ENCODE data around the gene MACROD1. TPM values are rescaled to one million over a fixed set of nuclear protein-coding genes. Genes with fewer than 3 reads are reported as not detected.
A peak's percentile ranks its signal among the peaks of the same experiment; 100 is the strongest.
"Not testable (repeated sequence)": the region's sequence is repeated elsewhere in the genome, so short reads cannot be mapped to it uniquely, and the experiment has no call there.

The MACROD1 gene
- total RNA-seq, 1 donor from 2014 or later, result 22.9 TPM

GRCh38 chr11:63993100-63993499 lies 172.8 kb downstream of the MACROD1 start:
- ATAC-seq, result no peak

GRCh38 chr11:63991558-63991957 lies 174.4 kb downstream of the MACROD1 start:
- no peak for ATAC-seq

GRCh38 chr11:63986932-63987513 lies 178.9 kb downstream of the MACROD1 start:
- ATAC-seq, result no peak

GRCh38 chr11:63986156-63986931 lies 179.6 kb downstream of the MACROD1 start, which contains the start of gene OTUB1:
Gene OTUB1 (plus strand): TSS chr11:63986438. CDS start chr11:63986457, 19 bp downstream.
- peak; percentile 93 for ATAC-seq

GRCh38 chr11:63985812-63986155 lies 180.1 kb downstream of the MACROD1 start:
- ATAC-seq, result peak; percentile 38

GRCh38 chr11:63979426-63979825 lies 186.5 kb downstream of the MACROD1 start:
- no peak for ATAC-seq

- no peak for ATAC-seq
These were observed 187.2 kb downstream of the MACROD1 start for GRCh38 chr11:63978551-63979239.

- peak; percentile 96 for ATAC-seq
These were observed 191.4 kb downstream of the MACROD1 start, which contains the start of gene COX8A for GRCh38 chr11:63974259-63975143. Gene COX8A (plus strand): TSS chr11:63974620. CDS start chr11:63974681, 61 bp downstream.

GRCh38 chr11:63973912-63974258 lies 192.0 kb downstream of the MACROD1 start:
- ATAC-seq, result not testable (repeated sequence)

GRCh38 chr11:63970902-63971301 lies 195.0 kb downstream of the MACROD1 start:
- no peak for ATAC-seq

GRCh38 chr11:63969461-63969860 lies 196.5 kb downstream of the MACROD1 start:
- no peak for ATAC-seq

GRCh38 chr11:63966444-63966843 lies 199.5 kb downstream of the MACROD1 start:
- ATAC-seq, result no peak

GRCh38 chr11:63963895-63964294 lies 202.0 kb downstream of the MACROD1 start:
- not testable (repeated sequence) for ATAC-seq

- peak; percentile 85 for ATAC-seq
These were observed 204.1 kb downstream of the MACROD1 start for GRCh38 chr11:63961608-63962412.

GRCh38 chr11:63958008-63958407 lies 207.9 kb downstream of the MACROD1 start:
- no peak for ATAC-seq

GRCh38 chr11:63952570-63952969 lies 213.3 kb downstream of the MACROD1 start:
- ATAC-seq, result peak; percentile 79

GRCh38 chr11:63951779-63952536 lies 214.0 kb downstream of the MACROD1 start:
- peak; percentile 70 for ATAC-seq

Measured in esophagus mucosa (tissue), 1 donor.